GM12878 (cell line): ENCODE results near the gene COX4I2. TPM values are rescaled to one million over a fixed set of nuclear protein-coding genes. Genes with fewer than 3 reads are reported as not detected.

ENCODE experiments used
- ATAC-seq: fragments of 200-7000 bp; cut with Tn5 transposase; 3 replicates; pipeline ENCODE4 v1.9.1; 2020; ENCODE audit warnings: mild to moderate bottlenecking, moderate library complexity
- BruUV-seq: library from RNA; stranded (reverse); fragments of 400-500 nt; replicated peaks from 2 replicates; lab custom pipeline; 2021; lab: Mats Ljungman, UMichigan
- CTCF ChIA-PET: fragments of 300-600 bp; sonication (Branson Sonifier 250); formaldehyde crosslinking; extraction: SDS; loops from one replicate; lab custom pipeline; 2021; ENCODE audit warnings: inconsistent platforms; lab: Yijun Ruan, JAX
- POLR2A ChIA-PET: fragments of 350-600 bp; formaldehyde crosslinking; extraction: SDS; loops from one replicate; lab custom pipeline; 2021; ENCODE audit warnings: inconsistent platforms; lab: Charles Lee
- RAD21 ChIA-PET: fragments of 300-600 bp; sonication (Branson Sonifier 250); formaldehyde crosslinking; loops from one replicate; lab custom pipeline; 2023; ENCODE audit warnings: antibody characterized with exemption; ENCODE audit not compliant: unreplicated experiment; lab: Charles Lee
- SMC1A ChIA-PET: fragments of 300-600 bp; sonication (Branson Sonifier 250); formaldehyde crosslinking; loops from one replicate; lab custom pipeline; 2023; ENCODE audit not compliant: unreplicated experiment, uncharacterized antibody; lab: Charles Lee
- DNase-seq: peaks from one replicate; pipeline ENCODE4 v3.0.0-alpha.2; 2011; ENCODE audit warnings: low read depth, low spot score
- FAIRE-seq: peaks from 3 replicates; lab custom pipeline; 2011; peaks lifted over from hg19 to GRCh38; lab: Jason Lieb, UNC
- H2AFZ ChIP-seq: 2 replicates; pipeline ENCODE4 v1.6.0; 2011; ENCODE audit warnings: low read depth, low read length, control low read depth; ENCODE audit not compliant: control insufficient read depth
- H3K27ac ChIP-seq: 2 replicates; pipeline ENCODE4 v1.5.1; 2011; ENCODE audit warnings: control low read depth; ENCODE audit not compliant: control insufficient read depth, insufficient read depth
- H3K27me3 ChIP-seq, 2 experiments: replicated peaks in 1 of 2; 2 replicates each; pipeline versions ENCODE4 v1.6.0 to v1.6.1; 2011; ENCODE audit warnings: low read length in 1 of 2; ENCODE audit not compliant: control insufficient read depth in 2 of 2, insufficient read depth in 2 of 2
- H3K36me3 ChIP-seq, 2 experiments: 2 replicates each; pipeline ENCODE4 v1.5.1; 2011; ENCODE audit warnings: low read length in 1 of 2; ENCODE audit not compliant: control insufficient read depth in 2 of 2, insufficient read depth in 2 of 2
- H3K4me1 ChIP-seq: 2 replicates; pipeline ENCODE4 v1.6.1; 2011; ENCODE audit warnings: mild to moderate bottlenecking, low read length, moderate library complexity, mixed read lengths; ENCODE audit not compliant: control insufficient read depth, insufficient read depth
- H3K4me2 ChIP-seq: 2 replicates; pipeline ENCODE4 v1.6.0; 2011; ENCODE audit warnings: control low read depth; ENCODE audit not compliant: control insufficient read depth, insufficient read depth
- H3K4me3 ChIP-seq: fragments of 200-600 bp; sonication (generic); 2 replicates; pipeline ENCODE4 v1.5.1; 2016
- H3K79me2 ChIP-seq: 2 replicates; pipeline ENCODE4 v1.6.0; 2011; ENCODE audit warnings: low read length; ENCODE audit not compliant: control insufficient read depth, insufficient read depth
- H3K9ac ChIP-seq: 2 replicates; pipeline ENCODE4 v1.8.0; 2011; ENCODE audit warnings: low read length, control low read depth, mixed read lengths; ENCODE audit not compliant: control insufficient read depth, insufficient read depth
- H3K9me3 ChIP-seq: replicated peaks from 3 replicates; pipeline ENCODE4 v1.5.1; 2011; ENCODE audit warnings: mild to moderate bottlenecking, low read length; ENCODE audit not compliant: control insufficient read depth, insufficient read depth
- H4K20me1 ChIP-seq: 2 replicates; pipeline ENCODE4 v1.6.0; 2011; ENCODE audit not compliant: control insufficient read depth, insufficient read depth
- CREB1 ChIP-seq: IDR thresholded peaks from 2 replicates; pipeline ENCODE4 v1.6.1; 2012; ENCODE audit warnings: low read depth, mild to moderate bottlenecking, inconsistent platforms
- ETV6 ChIP-seq, 2 experiments: fragments of 450-650 bp in 1 of 2; IDR thresholded peaks in 1 of 2; conservative IDR thresholded peaks in 1 of 2; 2 replicates each; pipeline ENCODE4 v1.6.1; 2014; ENCODE audit warnings: antibody characterized with exemption in 1 of 2, borderline replicate concordance in 1 of 2, low read depth in 1 of 2, mild to moderate bottlenecking in 1 of 2, moderate library complexity in 1 of 2
- GABPA ChIP-seq: IDR thresholded peaks from 2 replicates; pipeline ENCODE4 v1.6.1; 2014; ENCODE audit warnings: antibody characterized with exemption, low read depth, mild to moderate bottlenecking, inconsistent platforms
- HCFC1 ChIP-seq: fragments of 150-350 bp; IDR thresholded peaks from 2 replicates; pipeline ENCODE4 v1.6.1; 2014; ENCODE audit warnings: low read length
- MYB ChIP-seq: fragments of 150-350 bp; IDR thresholded peaks from 2 replicates; pipeline ENCODE4 v1.6.1; 2014; ENCODE audit warnings: mild to moderate bottlenecking, low read depth, low read length, borderline replicate concordance
- NR2F1 ChIP-seq: fragments of 450-650 bp; conservative IDR thresholded peaks from 2 replicates; pipeline ENCODE4 v1.6.1; 2017; ENCODE audit warnings: mild to moderate bottlenecking
- RFX5 ChIP-seq: IDR thresholded peaks from 2 replicates; pipeline ENCODE4 v1.6.1; 2011; ENCODE audit warnings: low read depth, low read length, improper control_type of control experiment
- SMAD5 ChIP-seq: IDR thresholded peaks from 2 replicates; pipeline ENCODE4 v1.6.1; 2016; ENCODE audit warnings: antibody characterized with exemption, low read depth
- SUZ12 ChIP-seq: fragments of 200-600 bp; sonication (generic); IDR thresholded peaks from one replicate; pipeline ENCODE4 v1.6.1; 2018; ENCODE audit warnings: antibody characterized with exemption, mild to moderate bottlenecking; ENCODE audit not compliant: unreplicated experiment
- ZSCAN29 ChIP-seq: fragments of 450-650 bp; IDR thresholded peaks from 2 replicates; pipeline ENCODE4 v1.6.1; 2017; ENCODE audit warnings: mild to moderate bottlenecking, moderate library complexity
- WGBS: methylation state at CpG from one replicate; pipeline ENCODE4 v1.1.6; 2016; ENCODE audit warnings: low lambda C conversion rate; ENCODE audit not compliant: insufficient replicate concordance, insufficient coverage; ENCODE audit errors: missing lambda C conversion rate; 5-methylcytosine and 5-hydroxymethylcytosine counted together
- in situ Hi-C: fragments of 300-500 bp; cut with MboI; formaldehyde crosslinking; loops from 9 replicates; pipeline ENCODE4 v1.14.3; 2018; ENCODE audit warnings: mixed read lengths
- intact Hi-C: fragments of 100-400 bp; cut with micrococcal nuclease; formaldehyde crosslinking; loops from one replicate; pipeline ENCODE4 v1.14.2; 2022; ENCODE audit not compliant: unreplicated experiment
- polyA plus RNA-seq, 11 experiments: library from polyadenylated mRNA; depleted of rRNA in 4 of 11; unstranded in 6 of 11; stranded (reverse) in 5 of 11; fragments of >200 nt; fragmentation: Nextera tagmentation in 4 of 11; fragmentation: Illumina TruSeq in 1 of 11; extraction: Ambion mirVana in 4 of 11; extraction: Trizol in 1 of 11; gene quantifications; 1 replicate in 1 of 11; 2 replicates in 10 of 11; pipeline versions ENCODE4 v1.2.1 to v1.2.3, GENCODE V29; 2011 to 2016; ENCODE audit warnings: inconsistent platforms in 2 of 11, missing spikeins in 2 of 11, low read depth in 1 of 11
- total RNA-seq, 4 experiments: library from RNA; depleted of rRNA in 3 of 4; stranded (reverse); fragments of >200 nt in 3 of 4; fragmentation: Illumina TruSeq in 1 of 4; extraction: Trizol in 1 of 4; gene quantifications; 2 replicates each; pipeline versions ENCODE4 v1.2.1 to v1.2.3, GENCODE V29; 2013 to 2021

Gene COX4I2
- total and polyA plus RNA-seq, 10 of the 15 experiments (the other 5 are each of a cell fraction or from before 2014, with no cell fraction given): not detected

- TF ChIP-seq GABPA (no peak), ZSCAN29 (no peak), MYB (no peak), RFX5 (no peak), SUZ12 (no peak), ETV6 (conservative IDR thresholded peaks at IDR 0.05 in 1 of 2, IDR thresholded peaks at IDR 0.05 in 1 of 2; ENCODE audit: borderline replicate concordance in 1 of 2, low read depth in 1 of 2) (no peak), SMAD5 (no peak), HCFC1 (no peak)
Measured at GRCh38 chr20:31663524-31663837, 25.8 kb downstream of the COX4I2 start (continued).

GRCh38 chr20:31663838-31664695 lies 26.4 kb downstream of the COX4I2 start:
- Histone ChIP-seq H3K9ac (no peak overlapping the region), H4K20me1 (no peaks in the 10 kb centered on the region), H3K27ac (no peak overlapping the region), H3K4me2 (no peak overlapping the region), H3K79me2 (no peaks in the 10 kb centered on the region), H3K9me3 (no peaks in the 10 kb centered on the region), H3K4me1 (peaks cover 3% of the 10 kb centered on the region; the same call in 1 of the 2 replicates), H2AFZ (no peak overlapping the region), H3K27me3 (no peaks in the 10 kb centered on the region), H3K4me3 (no peak overlapping the region), H3K36me3 (peaks cover 0 to 12% of the 10 kb centered on the region in 2 experiments; a peak in 2 of 4 replicates)
- WGBS: 97% methylated on average over 11 of the region's 11 CpGs
- no TSS peak for BruUV-seq
- FAIRE-seq: no peak
- TF ChIP-seq NR2F1 (peak; percentile 51; the same call in 1 of the 2 replicates), CREB1 (no peak)
- intact Hi-C loops: no loop called here
- RAD21 ChIA-PET: interaction anchor here (1.5 to 3.1 kb wide), 4 partner anchors 11 to 60 kb away, joined by 4 to 23 read pairs (median 10); no protein-coding TSS in a partner anchor
- in situ Hi-C loops: loop anchor here (5.0 kb wide), 1 partner anchor 58 kb away; the partner anchor contains the start of gene BCL2L1
- CTCF ChIA-PET: interaction anchor here (0.8 to 7.3 kb wide), 8 partner anchors 10 to 55 kb away, joined by 3 to 531 read pairs (median 3); partner anchors contain the start of gene BCL2L1
- POLR2A ChIA-PET: interaction anchor here (0.8 to 1.5 kb wide), 3 partner anchors 11 to 60 kb away, joined by 3 to 4 read pairs (median 3); no protein-coding TSS in a partner anchor
- SMC1A ChIA-PET: interaction anchor here (1.4 to 9.8 kb wide), 3 partner anchors 11 to 57 kb away, joined by 4 to 321 read pairs (median 5); partner anchors contain the start of gene BCL2L1
- no peak for DNase-seq
- ATAC-seq: no peak
